Transverse colon (tissue), 4 donors: Measurements from ENCODE around the gene DISC1.

Source experiments
- EP300 ChIP-seq: sonication (generic); formaldehyde crosslinking; IDR thresholded peaks from one replicate; pipeline ENCODE4 v1.6.1; 2017; ENCODE audit warnings: antibody characterized with exemption, low read depth
- POLR2A ChIP-seq: fragments of 450-650 bp; IDR thresholded peaks from one replicate; pipeline ENCODE4 v1.6.1; 2016; ENCODE audit warnings: antibody characterized with exemption, mild to moderate bottlenecking, moderate library complexity
- POLR2AphosphoS5 ChIP-seq, 3 donors: sonication (generic); formaldehyde crosslinking; IDR thresholded peaks; one replicate each; pipeline ENCODE4 v1.6.1; 2016; ENCODE audit warnings: antibody characterized with exemption in 3 of 3
- TF ChIP-seq, protein P1 (sequence below), 5 experiments: fragments of 200-600 bp in 3 of 5; fragments of 450-650 bp in 2 of 5; sonication (generic) in 3 of 5; IDR thresholded peaks; 1 replicate in 2 of 5; 2 replicates in 3 of 5; pipeline ENCODE4 v1.5.1; 2016 to 2017; ENCODE audit warnings: antibody characterized with exemption in 5 of 5, inconsistent platforms in 3 of 5, mild to moderate bottlenecking in 2 of 5, moderate library complexity in 1 of 5

DNA sequence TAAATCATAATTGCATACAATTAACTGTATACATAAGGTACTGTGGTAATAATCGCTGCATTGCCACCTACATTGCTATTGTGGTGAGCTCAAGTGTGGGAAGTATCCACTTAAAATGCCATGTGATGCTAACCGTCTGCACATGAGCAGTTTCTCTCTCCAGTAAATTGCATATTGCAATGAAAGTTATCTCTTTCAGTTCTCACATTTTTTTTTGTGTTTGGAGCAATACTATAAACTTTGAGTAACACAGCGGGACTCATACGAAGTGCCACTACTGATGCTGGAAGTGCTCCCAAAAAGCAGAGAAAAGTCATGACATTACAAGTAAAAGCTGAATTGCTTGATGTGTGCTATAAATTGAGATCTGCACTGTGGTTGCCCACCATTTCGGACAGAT lies 38.5 kb downstream of the DISC1 start:
- no peak for TF ChIP-seq EP300
- TF ChIP-seq, protein P1, sequence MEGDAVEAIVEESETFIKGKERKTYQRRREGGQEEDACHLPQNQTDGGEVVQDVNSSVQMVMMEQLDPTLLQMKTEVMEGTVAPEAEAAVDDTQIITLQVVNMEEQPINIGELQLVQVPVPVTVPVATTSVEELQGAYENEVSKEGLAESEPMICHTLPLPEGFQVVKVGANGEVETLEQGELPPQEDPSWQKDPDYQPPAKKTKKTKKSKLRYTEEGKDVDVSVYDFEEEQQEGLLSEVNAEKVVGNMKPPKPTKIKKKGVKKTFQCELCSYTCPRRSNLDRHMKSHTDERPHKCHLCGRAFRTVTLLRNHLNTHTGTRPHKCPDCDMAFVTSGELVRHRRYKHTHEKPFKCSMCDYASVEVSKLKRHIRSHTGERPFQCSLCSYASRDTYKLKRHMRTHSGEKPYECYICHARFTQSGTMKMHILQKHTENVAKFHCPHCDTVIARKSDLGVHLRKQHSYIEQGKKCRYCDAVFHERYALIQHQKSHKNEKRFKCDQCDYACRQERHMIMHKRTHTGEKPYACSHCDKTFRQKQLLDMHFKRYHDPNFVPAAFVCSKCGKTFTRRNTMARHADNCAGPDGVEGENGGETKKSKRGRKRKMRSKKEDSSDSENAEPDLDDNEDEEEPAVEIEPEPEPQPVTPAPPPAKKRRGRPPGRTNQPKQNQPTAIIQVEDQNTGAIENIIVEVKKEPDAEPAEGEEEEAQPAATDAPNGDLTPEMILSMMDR (IDR thresholded peaks at IDR 0.05), result no peak
- no peak for TF ChIP-seq POLR2A
- TF ChIP-seq POLR2AphosphoS5 (IDR thresholded peaks at IDR 0.05), result no peak
